Fibroblast of skin of abdomen (primary cell): ENCODE results near the gene FAM120A.

ENCODE experiments used
- DNase-seq: peaks from one replicate; pipeline ENCODE4 v3.0.0-alpha.2; 2013

The FAM120A gene

GRCh38 chr9:93597142-93597706, 145.7 kb downstream of the FAM120A start:
- no peak for DNase-seq

DNA sequence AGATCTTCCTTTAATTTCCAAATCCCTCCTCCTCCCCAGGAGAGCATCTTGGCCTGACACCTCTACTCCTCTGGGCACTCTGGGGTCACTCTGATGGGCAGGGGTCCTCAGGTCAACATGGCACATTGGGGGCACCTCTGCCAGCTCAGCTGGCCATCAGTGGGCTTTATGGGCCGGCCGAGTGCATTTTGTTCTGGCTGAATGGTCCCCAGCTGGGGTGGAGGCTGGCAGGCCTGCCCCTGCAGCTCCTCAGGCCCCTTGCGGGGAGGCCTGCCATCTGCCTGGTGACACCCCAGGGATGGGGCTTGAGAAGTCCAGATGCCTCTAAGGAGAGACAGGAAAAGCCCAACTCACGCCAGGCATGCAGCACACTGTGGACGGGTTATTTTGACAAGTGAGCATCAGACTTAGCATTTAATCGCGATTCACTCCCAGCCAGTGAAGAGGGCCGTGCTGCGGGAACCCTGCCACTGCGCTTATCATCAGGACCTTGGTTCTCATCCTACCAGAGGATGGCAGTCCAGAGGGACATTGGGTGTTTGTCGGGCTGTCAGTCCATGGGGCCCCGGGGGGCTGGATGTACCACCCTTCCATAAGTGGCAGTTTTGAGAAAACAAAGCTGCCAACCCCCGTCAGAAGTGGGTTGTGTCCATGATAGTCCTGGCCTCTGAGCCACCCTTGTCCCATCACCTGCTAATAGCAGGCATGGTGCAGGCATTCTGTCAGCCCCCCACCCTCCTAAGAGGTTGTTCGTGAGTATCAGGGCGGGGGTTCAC, 146.6 kb downstream of the FAM120A start:
- DNase-seq = no peak

DNA sequence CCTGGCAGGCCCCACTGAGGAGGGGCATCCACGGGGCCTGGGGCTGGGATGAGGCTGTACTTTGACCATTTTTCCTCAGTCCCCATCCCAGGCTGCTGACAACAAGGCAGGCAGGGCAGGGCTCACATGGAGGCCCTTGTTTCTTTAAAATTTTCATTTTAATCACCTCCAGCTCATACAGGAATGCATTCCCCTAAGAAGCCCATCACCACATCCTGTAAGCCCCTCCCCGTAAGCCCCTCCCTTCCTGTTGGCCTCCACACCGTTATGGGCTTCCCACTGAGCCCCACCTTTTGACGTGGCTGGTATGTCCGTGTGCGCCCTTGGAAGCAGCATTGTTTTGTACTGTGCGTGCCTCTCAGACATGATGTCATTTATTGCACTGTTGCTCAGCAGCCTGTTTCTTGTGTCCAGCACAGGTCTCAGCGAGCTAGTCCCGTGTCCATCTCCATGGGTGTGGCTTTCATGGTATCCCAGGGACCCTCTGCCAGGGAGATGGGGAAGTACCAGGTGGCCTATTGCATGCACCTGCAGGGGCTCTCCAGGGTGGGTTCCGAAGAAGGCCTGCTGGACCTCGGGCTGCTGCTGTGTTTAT, 147.3 kb downstream of the FAM120A start:
- peak; percentile 17 for DNase-seq

DNA sequence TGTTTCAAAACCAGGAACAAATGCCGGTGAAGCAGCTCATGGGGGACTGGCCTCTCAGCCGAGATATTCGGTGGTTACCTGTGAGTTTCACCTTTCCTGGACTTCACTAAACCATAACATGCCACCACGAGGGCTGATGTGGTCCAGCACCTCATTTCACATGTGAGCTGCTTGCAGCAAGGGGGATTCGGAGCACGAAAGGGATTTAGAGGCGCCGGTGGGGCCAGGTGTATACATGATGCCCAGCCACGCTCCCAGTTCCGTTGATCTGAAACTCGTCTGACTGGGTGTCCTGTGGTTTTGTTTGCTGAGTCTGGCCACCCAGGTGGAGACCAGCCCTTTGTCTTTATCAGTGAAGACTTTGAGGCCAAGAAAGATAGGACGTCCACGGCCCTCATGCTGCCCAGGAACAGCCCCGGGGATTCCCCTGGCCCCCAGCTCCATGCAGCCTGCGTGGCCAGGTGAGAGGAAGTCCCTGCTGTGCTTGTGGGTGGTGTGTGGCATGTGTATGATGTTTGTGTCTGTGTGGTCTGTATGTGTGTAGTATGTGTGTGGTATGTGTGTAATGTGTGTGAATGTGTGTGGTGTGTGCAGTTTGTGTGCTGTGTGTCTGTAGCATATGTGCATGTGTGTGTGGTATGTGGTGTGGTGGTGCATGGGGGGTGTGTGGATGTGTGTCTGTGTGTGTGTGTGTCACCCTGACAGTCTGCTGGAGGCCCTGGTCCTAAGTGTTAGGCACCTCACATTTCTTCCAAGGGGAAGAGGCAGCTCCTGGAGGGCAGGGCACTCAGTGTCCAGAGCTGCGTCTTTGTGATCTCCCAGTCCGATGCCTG, 148.3 kb downstream of the FAM120A start:
- DNase-seq = no peak

- no peak for DNase-seq
These were observed 149.0 kb downstream of the FAM120A start for GRCh38 chr9:93600504-93600903.

GRCh38 chr9:93601063-93601462, 149.6 kb downstream of the FAM120A start:
- no peak for DNase-seq

- DNase-seq = no peak
These were observed 150.2 kb downstream of the FAM120A start for GRCh38 chr9:93601666-93602065.

GRCh38 chr9:93603011-93603410, 151.5 kb downstream of the FAM120A start:
- DNase-seq = no peak

DNA sequence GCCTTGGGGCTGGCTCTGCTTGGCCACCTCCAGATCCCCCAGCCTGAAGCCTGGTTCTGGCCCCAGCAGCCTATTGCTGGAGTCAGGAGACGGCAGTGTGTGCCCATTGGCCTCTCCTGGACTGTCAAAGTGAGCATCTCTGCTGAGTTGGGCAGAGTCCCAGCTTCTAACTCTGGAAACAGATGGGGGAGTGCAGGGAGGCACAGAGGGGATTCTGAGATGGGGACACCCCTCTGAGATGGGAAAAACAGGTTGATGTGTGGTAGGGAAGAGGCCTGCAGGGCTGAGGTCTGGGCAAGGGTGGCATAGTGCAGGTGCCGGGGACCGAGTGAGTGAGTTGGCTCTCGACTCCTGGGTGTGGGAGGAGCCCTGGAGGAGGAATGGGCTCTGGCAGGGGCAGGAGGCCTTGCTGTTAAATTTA, 152.4 kb downstream of the FAM120A start:
- DNase-seq = no peak

DNA sequence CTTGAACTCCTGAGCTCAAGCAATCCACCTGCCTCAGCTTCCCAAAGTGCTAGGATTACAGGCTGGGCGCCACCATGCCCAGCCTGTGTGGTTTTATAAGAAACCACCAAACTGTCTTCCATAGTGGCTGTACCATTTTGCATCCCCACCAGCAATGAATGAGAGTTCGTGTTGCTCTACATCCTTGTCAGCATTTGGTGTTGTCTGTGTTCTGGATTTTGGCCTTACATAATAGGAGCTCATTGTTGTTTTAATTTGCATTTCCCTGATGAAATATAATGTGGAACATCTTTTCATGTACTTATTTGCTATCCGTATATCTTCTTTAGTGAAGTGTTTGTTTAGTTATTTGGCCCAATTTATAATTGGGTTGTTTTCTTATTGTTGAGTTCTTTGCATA, 154.7 kb downstream of the FAM120A start:
- no peak for DNase-seq

DNA sequence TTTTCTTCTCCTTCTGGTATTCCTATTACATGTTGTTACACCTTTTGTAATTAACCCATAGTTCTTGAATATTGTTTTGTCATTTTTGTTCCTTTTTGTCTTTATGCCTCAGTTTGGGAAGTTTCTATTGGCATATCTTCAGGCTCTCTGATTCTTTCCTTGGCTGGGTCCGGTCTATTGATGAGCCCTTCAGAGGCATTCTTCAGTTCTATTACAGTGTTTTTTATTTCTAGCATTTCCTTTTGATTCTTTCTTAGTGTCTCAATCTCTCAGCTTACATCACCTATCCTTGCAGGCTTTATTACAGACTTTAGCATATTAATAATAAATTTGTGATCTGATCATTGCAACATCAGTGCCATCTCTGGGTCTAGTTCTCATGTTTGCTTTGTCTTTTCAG, 158.7 kb downstream of the FAM120A start:
- no peak for DNase-seq

DNA sequence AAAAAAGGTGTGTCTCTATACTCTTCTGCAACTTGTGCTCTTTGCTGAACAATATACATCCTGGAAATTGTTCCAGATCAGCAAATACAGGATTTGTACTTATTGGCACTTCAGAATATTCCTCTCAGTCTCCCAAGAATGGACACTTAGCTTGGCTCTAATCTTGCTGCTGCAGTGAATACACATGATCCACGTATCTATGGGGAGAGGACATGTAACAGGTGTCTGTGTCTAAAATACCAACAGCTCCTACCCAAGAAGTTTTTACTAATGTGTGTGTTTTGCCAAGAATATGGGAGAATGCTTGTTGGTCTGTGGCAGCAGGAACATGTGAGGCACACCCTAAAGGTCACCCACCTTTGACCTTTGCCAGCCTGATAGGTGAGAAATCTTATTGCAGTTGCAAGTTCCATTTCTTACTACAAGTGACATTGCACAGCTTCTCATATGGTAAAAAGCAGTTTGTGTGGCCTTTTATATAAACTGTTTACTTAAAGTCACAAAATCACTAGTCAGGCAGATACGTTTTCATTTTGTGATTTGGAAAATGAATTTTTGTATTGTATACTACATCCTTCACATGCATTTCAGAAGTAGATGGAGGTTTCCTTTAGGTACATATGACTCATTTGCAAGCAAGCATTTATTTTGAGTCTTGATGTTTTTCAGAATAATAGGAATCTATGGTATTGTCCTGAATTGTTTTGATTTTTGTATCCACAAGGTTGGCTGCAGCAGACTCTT, 160.7 kb downstream of the FAM120A start:
- no peak for DNase-seq

- DNase-seq = no peak
These were observed 161.3 kb downstream of the FAM120A start for GRCh38 chr9:93612796-93613154.

DNA sequence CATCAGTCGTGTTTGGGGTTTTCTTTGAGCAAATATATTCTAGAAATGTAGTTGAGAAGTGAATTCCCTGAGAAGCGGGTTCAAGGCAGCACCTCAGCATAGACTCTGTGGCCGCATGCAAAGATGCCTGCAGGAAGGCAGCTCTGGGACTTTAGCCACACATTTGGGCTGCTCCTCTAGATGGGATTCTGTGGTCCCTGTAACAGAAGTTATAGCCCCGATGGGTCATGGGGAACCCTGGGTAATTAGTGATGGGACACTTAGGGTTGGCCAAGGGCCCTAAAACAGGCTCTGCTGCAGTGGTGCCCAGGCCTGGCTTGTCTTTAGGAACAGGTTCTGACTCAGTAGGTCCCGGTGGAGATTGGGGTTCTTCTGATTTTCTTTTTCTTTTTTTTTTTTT, 161.7 kb downstream of the FAM120A start:
- no peak for DNase-seq

GRCh38 chr9:93613791-93614190, 162.3 kb downstream of the FAM120A start:
- no peak for DNase-seq

DNA sequence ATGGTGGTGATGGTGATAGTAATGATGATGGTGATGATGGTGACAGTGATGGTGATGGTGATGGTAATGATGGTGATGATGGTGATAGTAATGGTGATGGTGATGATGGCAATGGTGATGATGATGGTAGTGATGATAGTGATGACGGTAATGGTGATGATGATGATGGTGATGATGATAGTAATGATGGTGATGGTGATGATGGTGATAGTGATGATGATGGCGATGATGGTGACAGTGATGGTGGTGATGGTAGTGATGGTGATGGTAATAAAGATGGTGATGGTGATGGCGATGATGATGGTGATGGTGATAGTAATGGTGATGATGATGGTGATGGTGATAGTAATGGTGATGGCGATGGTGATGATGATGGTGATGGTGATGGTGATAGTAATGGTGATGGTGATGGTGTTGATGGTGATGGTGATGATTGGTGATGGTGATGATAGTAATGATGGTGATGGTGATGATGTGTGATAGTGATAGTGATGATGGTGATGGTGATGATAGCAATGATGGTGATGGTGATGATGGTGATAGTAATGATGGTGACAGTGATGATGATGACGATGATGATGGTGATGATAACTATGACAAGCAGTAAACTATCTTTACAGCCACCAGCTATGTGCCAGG, 163.5 kb downstream of the FAM120A start:
- DNase-seq = no peak
